HG03571 (cell line): ENCODE measurements around the gene SNX14.
A peak's percentile ranks its signal among the peaks of the same experiment; 100 is the strongest.
"Not testable (repeated sequence)": the region's sequence is repeated elsewhere in the genome, so short reads cannot be mapped to it uniquely, and the experiment has no call there.

ENCODE experiments used
- ATAC-seq: cut with Tn5 transposase; IDR thresholded peaks from one replicate; pipeline ENCODE4 v1.9.1; 2021; ENCODE audit not compliant: unreplicated experiment

SNX14 gene

GRCh38 chr6:85592033-85592432 lies 1.6 kb downstream of the SNX14 start:
- ATAC-seq = no peak

GRCh38 chr6:85591207-85591606 lies 2.5 kb downstream of the SNX14 start:
- no peak for ATAC-seq

GRCh38 chr6:85585741-85586140 lies 7.9 kb downstream of the SNX14 start:
- ATAC-seq = no peak

GRCh38 chr6:85582832-85583231 lies 10.8 kb downstream of the SNX14 start:
- not testable (repeated sequence) for ATAC-seq

- no peak for ATAC-seq
Observed at GRCh38 chr6:85581572-85581971, 12.1 kb downstream of the SNX14 start.

- ATAC-seq = peak; percentile 68
Observed at GRCh38 chr6:85580878-85581267, 12.8 kb downstream of the SNX14 start.

- peak; percentile 14 for ATAC-seq
Observed at GRCh38 chr6:85580118-85580877, 13.4 kb downstream of the SNX14 start.

- no peak for ATAC-seq
Observed at GRCh38 chr6:85579581-85579980, 14.1 kb downstream of the SNX14 start.

GRCh38 chr6:85576476-85576875 lies 17.2 kb downstream of the SNX14 start:
- ATAC-seq = no peak

GRCh38 chr6:85574932-85575598 lies 18.6 kb downstream of the SNX14 start:
- no peak for ATAC-seq

GRCh38 chr6:85569323-85569722 lies 24.3 kb downstream of the SNX14 start:
- ATAC-seq = no peak

- no peak for ATAC-seq
Observed at GRCh38 chr6:85568411-85568810, 25.2 kb downstream of the SNX14 start.

- ATAC-seq = no peak
Observed at GRCh38 chr6:85565736-85566135, 27.9 kb downstream of the SNX14 start.

- not testable (repeated sequence) for ATAC-seq
Observed at GRCh38 chr6:85564223-85564622, 29.4 kb downstream of the SNX14 start.

- ATAC-seq = no peak
Observed at GRCh38 chr6:85561750-85562357, 31.8 kb downstream of the SNX14 start.

- no peak for ATAC-seq
Observed at GRCh38 chr6:85556992-85557668, 36.5 kb downstream of the SNX14 start.

- ATAC-seq = no peak
Observed at GRCh38 chr6:85552652-85553051, 41.0 kb downstream of the SNX14 start.

- no peak for ATAC-seq
Observed at GRCh38 chr6:85551264-85551663, 42.4 kb downstream of the SNX14 start.

GRCh38 chr6:85547719-85548118 lies 45.9 kb downstream of the SNX14 start:
- no peak for ATAC-seq

GRCh38 chr6:85544776-85545175 lies 48.9 kb downstream of the SNX14 start:
- ATAC-seq = no peak

- ATAC-seq = no peak
Observed at GRCh38 chr6:85537055-85537494, 56.6 kb downstream of the SNX14 start.
